ENCODE data around the gene BMP2K.

DNA sequence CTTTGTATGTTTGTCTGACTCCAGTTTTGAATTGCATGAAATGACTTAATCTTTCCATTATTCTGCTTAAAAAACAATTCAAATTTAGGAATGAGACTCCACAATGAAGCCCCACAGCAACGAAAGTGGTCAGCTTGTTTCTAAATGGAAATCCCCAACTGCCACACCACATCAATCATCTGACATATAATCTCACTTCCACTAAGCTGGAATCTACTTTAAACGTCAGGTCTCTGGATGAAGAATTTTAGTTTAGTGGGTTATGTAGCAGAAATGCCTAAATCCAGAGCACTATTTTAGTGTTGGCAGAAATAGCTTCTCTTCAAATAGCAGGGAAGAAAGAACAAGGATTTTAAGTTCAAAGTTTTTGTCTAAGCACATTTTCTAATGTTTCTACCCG is 1.7 kb upstream of the BMP2K start:
- no peak for TF ChIP-seq POLR2A (IDR thresholded peaks at IDR 0.05)
- TF ChIP-seq, protein P1, sequence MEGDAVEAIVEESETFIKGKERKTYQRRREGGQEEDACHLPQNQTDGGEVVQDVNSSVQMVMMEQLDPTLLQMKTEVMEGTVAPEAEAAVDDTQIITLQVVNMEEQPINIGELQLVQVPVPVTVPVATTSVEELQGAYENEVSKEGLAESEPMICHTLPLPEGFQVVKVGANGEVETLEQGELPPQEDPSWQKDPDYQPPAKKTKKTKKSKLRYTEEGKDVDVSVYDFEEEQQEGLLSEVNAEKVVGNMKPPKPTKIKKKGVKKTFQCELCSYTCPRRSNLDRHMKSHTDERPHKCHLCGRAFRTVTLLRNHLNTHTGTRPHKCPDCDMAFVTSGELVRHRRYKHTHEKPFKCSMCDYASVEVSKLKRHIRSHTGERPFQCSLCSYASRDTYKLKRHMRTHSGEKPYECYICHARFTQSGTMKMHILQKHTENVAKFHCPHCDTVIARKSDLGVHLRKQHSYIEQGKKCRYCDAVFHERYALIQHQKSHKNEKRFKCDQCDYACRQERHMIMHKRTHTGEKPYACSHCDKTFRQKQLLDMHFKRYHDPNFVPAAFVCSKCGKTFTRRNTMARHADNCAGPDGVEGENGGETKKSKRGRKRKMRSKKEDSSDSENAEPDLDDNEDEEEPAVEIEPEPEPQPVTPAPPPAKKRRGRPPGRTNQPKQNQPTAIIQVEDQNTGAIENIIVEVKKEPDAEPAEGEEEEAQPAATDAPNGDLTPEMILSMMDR (IDR thresholded peaks at IDR 0.05): no peak
- TF ChIP-seq EP300 (IDR thresholded peaks at IDR 0.05): no peak
